ENCODE data around the gene ARHGAP45. TPM values are rescaled to one million over a fixed set of nuclear protein-coding genes. Genes with fewer than 3 reads are reported as not detected.
"Not testable (repeated sequence)": the region's sequence is repeated elsewhere in the genome, so short reads cannot be mapped to it uniquely, and the experiment has no call there.

The ARHGAP45 gene
- total RNA-seq, 1 donor from 2014 or later: 3.0 TPM

- no peak overlapping the region for H2AFZ ChIP-seq (ENCODE audit: low read depth, low read length)
- no peak for FAIRE-seq
- peak overlapping the region; percentile 92 for H3K9ac ChIP-seq (ENCODE audit: low read length)
- H3K4me2 ChIP-seq (ENCODE audit: low read length): peak overlapping the region; percentile 100
- Mint-ChIP-seq H3K36me3 (ENCODE audit: low read depth, unreplicated experiment) (no peaks in the 10 kb centered on the region), H3K27ac (ENCODE audit: unreplicated experiment) (peak overlapping the region; percentile 86), H3K4me3 (ENCODE audit: unreplicated experiment) (peak overlapping the region; percentile 95), H3K9me3 (ENCODE audit: unreplicated experiment) (no peaks in the 10 kb centered on the region), H3K27me3 (ENCODE audit: low read depth, unreplicated experiment) (no peaks in the 10 kb centered on the region), H3K4me1 (ENCODE audit: low read depth, unreplicated experiment) (peaks cover 23% of the 10 kb centered on the region)
- peaks cover 54% of the 10 kb centered on the region for H4K20me1 ChIP-seq (ENCODE audit: insufficient read depth, low read length)
- TF ChIP-seq, protein P1, sequence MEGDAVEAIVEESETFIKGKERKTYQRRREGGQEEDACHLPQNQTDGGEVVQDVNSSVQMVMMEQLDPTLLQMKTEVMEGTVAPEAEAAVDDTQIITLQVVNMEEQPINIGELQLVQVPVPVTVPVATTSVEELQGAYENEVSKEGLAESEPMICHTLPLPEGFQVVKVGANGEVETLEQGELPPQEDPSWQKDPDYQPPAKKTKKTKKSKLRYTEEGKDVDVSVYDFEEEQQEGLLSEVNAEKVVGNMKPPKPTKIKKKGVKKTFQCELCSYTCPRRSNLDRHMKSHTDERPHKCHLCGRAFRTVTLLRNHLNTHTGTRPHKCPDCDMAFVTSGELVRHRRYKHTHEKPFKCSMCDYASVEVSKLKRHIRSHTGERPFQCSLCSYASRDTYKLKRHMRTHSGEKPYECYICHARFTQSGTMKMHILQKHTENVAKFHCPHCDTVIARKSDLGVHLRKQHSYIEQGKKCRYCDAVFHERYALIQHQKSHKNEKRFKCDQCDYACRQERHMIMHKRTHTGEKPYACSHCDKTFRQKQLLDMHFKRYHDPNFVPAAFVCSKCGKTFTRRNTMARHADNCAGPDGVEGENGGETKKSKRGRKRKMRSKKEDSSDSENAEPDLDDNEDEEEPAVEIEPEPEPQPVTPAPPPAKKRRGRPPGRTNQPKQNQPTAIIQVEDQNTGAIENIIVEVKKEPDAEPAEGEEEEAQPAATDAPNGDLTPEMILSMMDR (IDR thresholded peaks at IDR 0.05; ENCODE audit: insufficient read depth, low read depth, low read length): no peak
- TF ChIP-seq EZH2 (IDR thresholded peaks at IDR 0.05; ENCODE audit: insufficient read depth, low read length): no peak
- peaks cover 58% of the 10 kb centered on the region for H3K79me2 ChIP-seq (ENCODE audit: insufficient read depth, low read length)
- no peaks in the 10 kb centered on the region for H3K27me3 ChIP-seq (ENCODE audit: insufficient read depth, low read length)
- H3K36me3 ChIP-seq (ENCODE audit: insufficient read depth, low read length): no peaks in the 10 kb centered on the region
- peak overlapping the region; percentile 83 for H3K4me3 ChIP-seq (ENCODE audit: insufficient read depth, low read depth, low read length)
- peak overlapping the region; percentile 96 for H3K27ac ChIP-seq (ENCODE audit: low read depth, low read length)
- H3K4me1 ChIP-seq (ENCODE audit: insufficient read depth, low read length): peaks cover 34% of the 10 kb centered on the region
- DNase-seq (ENCODE audit: low read depth): no peak
- H3K9me3 ChIP-seq (ENCODE audit: insufficient read depth, low read depth, low read length): no peaks in the 10 kb centered on the region
Measured at GRCh38 chr19:1019980-1020867, 46.7 kb upstream of the ARHGAP45 start.

- peaks cover 18% of the 10 kb centered on the region for H3K4me1 Mint-ChIP-seq (ENCODE audit: low read depth, unreplicated experiment)
- Histone ChIP-seq H2AFZ (ENCODE audit: low read depth, low read length) (peak within 1 kb of the TSS; percentile 47), H3K79me2 (ENCODE audit: insufficient read depth, low read length) (peaks cover 52% of the 10 kb centered on the region)
Measured at GRCh38 chr19:1020868-1021425, 46.0 kb upstream of the ARHGAP45 start, which contains the start of gene TMEM259. Gene TMEM259, minus strand, starts transcription at chr19:1021123. Its CDS starts 127 bp downstream, at chr19:1020996.

GRCh38 chr19:1023883-1024188 lies 43.1 kb upstream of the ARHGAP45 start:
- not testable (repeated sequence) for H3K27me3 Mint-ChIP-seq (ENCODE audit: low read depth, unreplicated experiment); DNase-seq (ENCODE audit: low read depth)
- H3K4me3 Mint-ChIP-seq (ENCODE audit: unreplicated experiment): peak overlapping the region; percentile 27

More at GRCh38 chr19:1020868-1021425, 46.0 kb upstream of the ARHGAP45 start, which contains the start of gene TMEM259:
- DNase-seq (ENCODE audit: low read depth) (peak; percentile 89), FAIRE-seq (no peak)
- peak within 1 kb of the TSS; percentile 100 for H3K4me2 ChIP-seq (ENCODE audit: low read length)
- H3K4me1 ChIP-seq (ENCODE audit: insufficient read depth, low read length): peaks cover 31% of the 10 kb centered on the region
- peak within 1 kb of the TSS; percentile 83 for H3K4me3 ChIP-seq (ENCODE audit: insufficient read depth, low read depth, low read length)
- Mint-ChIP-seq H3K36me3 (ENCODE audit: low read depth, unreplicated experiment) (no peaks in the 10 kb centered on the region), H3K27me3 (ENCODE audit: low read depth, unreplicated experiment) (no peaks in the 10 kb centered on the region), H3K27ac (ENCODE audit: unreplicated experiment) (peak within 1 kb of the TSS; percentile 97), H3K9me3 (ENCODE audit: unreplicated experiment) (no peaks in the 10 kb centered on the region), H3K4me3 (ENCODE audit: unreplicated experiment) (peak within 1 kb of the TSS; percentile 95)
- H3K9ac ChIP-seq (ENCODE audit: low read length): peak within 1 kb of the TSS; percentile 92
- H4K20me1 ChIP-seq (ENCODE audit: insufficient read depth, low read length): peaks cover 47% of the 10 kb centered on the region
- TF ChIP-seq, protein P1 (IDR thresholded peaks at IDR 0.05; ENCODE audit: insufficient read depth, low read depth, low read length): no peak
- no peak for TF ChIP-seq EZH2 (IDR thresholded peaks at IDR 0.05; ENCODE audit: insufficient read depth, low read length)
- H3K36me3 ChIP-seq (ENCODE audit: insufficient read depth, low read length): no peaks in the 10 kb centered on the region
- no peaks in the 10 kb centered on the region for H3K27me3 ChIP-seq (ENCODE audit: insufficient read depth, low read length)
- no peaks in the 10 kb centered on the region for H3K9me3 ChIP-seq (ENCODE audit: insufficient read depth, low read depth, low read length)
- peak within 1 kb of the TSS; percentile 96 for H3K27ac ChIP-seq (ENCODE audit: low read depth, low read length)

GRCh38 chr19:1025080-1025479 lies 41.9 kb upstream of the ARHGAP45 start:
- H3K9me3 ChIP-seq (ENCODE audit: insufficient read depth, low read depth, low read length); H3K27me3 ChIP-seq (ENCODE audit: insufficient read depth, low read length); H2AFZ ChIP-seq (ENCODE audit: low read depth, low read length); H3K4me3 ChIP-seq (ENCODE audit: insufficient read depth, low read depth, low read length); H3K4me3 Mint-ChIP-seq (ENCODE audit: unreplicated experiment); H3K27me3 Mint-ChIP-seq (ENCODE audit: low read depth, unreplicated experiment); H3K4me2 ChIP-seq (ENCODE audit: low read length); H3K27ac ChIP-seq (ENCODE audit: low read depth, low read length); H3K9me3 Mint-ChIP-seq (ENCODE audit: unreplicated experiment); H3K36me3 Mint-ChIP-seq (ENCODE audit: low read depth, unreplicated experiment); FAIRE-seq; H3K36me3 ChIP-seq (ENCODE audit: insufficient read depth, low read length); H3K4me1 Mint-ChIP-seq (ENCODE audit: low read depth, unreplicated experiment); H3K9ac ChIP-seq (ENCODE audit: low read length); DNase-seq (ENCODE audit: low read depth): not testable (repeated sequence)
- Histone ChIP-seq H4K20me1 (ENCODE audit: insufficient read depth, low read length) (peaks cover 37% of the 10 kb centered on the region), H3K4me1 (ENCODE audit: insufficient read depth, low read length) (peaks cover 19% of the 10 kb centered on the region), H3K79me2 (ENCODE audit: insufficient read depth, low read length) (peaks cover 52% of the 10 kb centered on the region)
- peak overlapping the region; percentile 88 for H3K27ac Mint-ChIP-seq (ENCODE audit: unreplicated experiment)

More at GRCh38 chr19:1023883-1024188, 43.1 kb upstream of the ARHGAP45 start:
- not testable (repeated sequence) for H3K9ac ChIP-seq (ENCODE audit: low read length); H3K27ac Mint-ChIP-seq (ENCODE audit: unreplicated experiment); H2AFZ ChIP-seq (ENCODE audit: low read depth, low read length); H3K4me1 Mint-ChIP-seq (ENCODE audit: low read depth, unreplicated experiment); H3K4me3 ChIP-seq (ENCODE audit: insufficient read depth, low read depth, low read length); H3K4me2 ChIP-seq (ENCODE audit: low read length); H3K27ac ChIP-seq (ENCODE audit: low read depth, low read length); H3K9me3 ChIP-seq (ENCODE audit: insufficient read depth, low read depth, low read length); FAIRE-seq; H3K27me3 ChIP-seq (ENCODE audit: insufficient read depth, low read length); H3K9me3 Mint-ChIP-seq (ENCODE audit: unreplicated experiment); H3K36me3 Mint-ChIP-seq (ENCODE audit: low read depth, unreplicated experiment); H3K36me3 ChIP-seq (ENCODE audit: insufficient read depth, low read length)
- peaks cover 37% of the 10 kb centered on the region for H4K20me1 ChIP-seq (ENCODE audit: insufficient read depth, low read length)
- peaks cover 52% of the 10 kb centered on the region for H3K79me2 ChIP-seq (ENCODE audit: insufficient read depth, low read length)
- H3K4me1 ChIP-seq (ENCODE audit: insufficient read depth, low read length): peaks cover 17% of the 10 kb centered on the region

Data from astrocyte (in vitro differentiated cells and primary cell).